SKM-1 treated with dmso at 0.1 percent for 144 hours (cell line): ENCODE results near the gene AFF1.
A peak's percentile ranks its signal among the peaks of the same experiment; 100 is the strongest.
"Not testable (repeated sequence)": the region's sequence is repeated elsewhere in the genome, so short reads cannot be mapped to it uniquely, and the experiment has no call there.

Experiments
- DNase-seq: peaks from one replicate; lab custom pipeline; 2025; ENCODE audit not compliant: unreplicated experiment; lab: John Stamatoyannopoulos, UW

The AFF1 gene

GRCh38 chr4:87031920-87032319, 97.1 kb downstream of the AFF1 start:
- no peak for DNase-seq

GRCh38 chr4:87032884-87033533, 98.2 kb downstream of the AFF1 start:
- DNase-seq = no peak

- no peak for DNase-seq
Observed at GRCh38 chr4:87033902-87034301, 99.1 kb downstream of the AFF1 start.

GRCh38 chr4:87034527-87034926, 99.7 kb downstream of the AFF1 start:
- DNase-seq = no peak

- DNase-seq = no peak
Observed at GRCh38 chr4:87035881-87036509, 101.2 kb downstream of the AFF1 start.

GRCh38 chr4:87036713-87037112, 101.9 kb downstream of the AFF1 start:
- no peak for DNase-seq

GRCh38 chr4:87037171-87037570, 102.4 kb downstream of the AFF1 start:
- not testable (repeated sequence) for DNase-seq

- DNase-seq = no peak
Observed at GRCh38 chr4:87037671-87038334, 103.0 kb downstream of the AFF1 start.

GRCh38 chr4:87038837-87039615, 104.2 kb downstream of the AFF1 start:
- no peak for DNase-seq

- DNase-seq = no peak
Observed at GRCh38 chr4:87041141-87041540, 106.3 kb downstream of the AFF1 start.

- no peak for DNase-seq
Observed at GRCh38 chr4:87042221-87042620, 107.4 kb downstream of the AFF1 start.

GRCh38 chr4:87042986-87043820, 108.4 kb downstream of the AFF1 start:
- no peak for DNase-seq

- no peak for DNase-seq
Observed at GRCh38 chr4:87044511-87045233, 109.9 kb downstream of the AFF1 start.

- DNase-seq = no peak
Observed at GRCh38 chr4:87045234-87045558, 110.4 kb downstream of the AFF1 start.

- no peak for DNase-seq
Observed at GRCh38 chr4:87045659-87046058, 110.8 kb downstream of the AFF1 start.

- peak; percentile 45 for DNase-seq
Observed at GRCh38 chr4:87046121-87046551, 111.3 kb downstream of the AFF1 start.

- no peak for DNase-seq
Observed at GRCh38 chr4:87047281-87047798, 112.5 kb downstream of the AFF1 start.

- no peak for DNase-seq
Observed at GRCh38 chr4:87049508-87049907, 114.7 kb downstream of the AFF1 start.

GRCh38 chr4:87050596-87050995, 115.8 kb downstream of the AFF1 start:
- DNase-seq = no peak

- DNase-seq = no peak
Observed at GRCh38 chr4:87051121-87051713, 116.4 kb downstream of the AFF1 start.
